ENCODE results near the gene MGAT2.

The MGAT2 gene

GRCh38 chr14:49619730-49620129, 869 bp upstream of the MGAT2 start:
- peaks cover 4% of the 10 kb centered on the region for H3K79me1 ChIP-seq (ENCODE audit: low read depth, low read length)
- no peak overlapping the region for H2BK5ac ChIP-seq (ENCODE audit: low read length)
- no peak for DNase-seq (ENCODE audit: low spot score)
- H3K36me3 ChIP-seq (replicated peaks in 1 of 2; ENCODE audit: control insufficient read depth in 2 of 2, insufficient read depth in 2 of 2, low read length in 2 of 2), result peaks cover 8 to 77% of the 10 kb centered on the region in 2 donors
- H2AK5ac ChIP-seq (ENCODE audit: low read depth, low read length), result no peak overlapping the region
- peak overlapping the region; percentile 95 for H2AFZ ChIP-seq (ENCODE audit: low read length)
- no peaks in the 10 kb centered on the region for H3K9me3 ChIP-seq (replicated peaks in 1 of 2; ENCODE audit: control insufficient read depth in 2 of 2, insufficient read depth in 1 of 2, low read depth in 1 of 2, low read length in 2 of 2)
- H3K27me3 ChIP-seq (ENCODE audit: control insufficient read depth in 3 of 3, insufficient read depth in 3 of 3, low read depth in 1 of 3, low read length in 3 of 3), result no peaks in the 10 kb centered on the region
- H3K4me3 ChIP-seq (ENCODE audit: low read length in 2 of 2), result peak overlapping the region; percentile 76 to 88
- peaks cover 2 to 15% of the 10 kb centered on the region in 2 donors for H3K4me1 ChIP-seq (ENCODE audit: control insufficient read depth in 2 of 2, insufficient read depth in 1 of 2, low read depth in 1 of 2, low read length in 2 of 2)
- WGBS, 2 donors (ENCODE audit: extremely low coverage in 2 of 2, insufficient read length in 2 of 2, insufficient replicate concordance in 1 of 2), result no CpG with 5 or more reads among the region's 11 CpGs
- no peak overlapping the region for H2BK12ac ChIP-seq (ENCODE audit: low read length)
- no peak overlapping the region for H3K23ac ChIP-seq (ENCODE audit: low read depth, low read length, poor library complexity)
- no peak overlapping the region for H4K91ac ChIP-seq (ENCODE audit: low read depth, low read length, poor library complexity)
- H2BK120ac ChIP-seq (ENCODE audit: low read depth, low read length), result no peak overlapping the region
- no peak overlapping the region for H3K18ac ChIP-seq (ENCODE audit: low read length)
- H3K4me2 ChIP-seq (ENCODE audit: insufficient read depth, low read length, poor library complexity, severe bottlenecking), result peak overlapping the region; percentile 50
- H3K14ac ChIP-seq (ENCODE audit: low read length), result no peak overlapping the region
- H4K8ac ChIP-seq (ENCODE audit: low read depth, low read length), result no peak overlapping the region
- no peak overlapping the region for H3K9ac ChIP-seq (ENCODE audit: low read depth, low read length, poor library complexity)
- no peak overlapping the region for H3K27ac ChIP-seq (replicated peaks; ENCODE audit: low read length)
- H3K4ac ChIP-seq (ENCODE audit: low read length), result no peak overlapping the region
- no peak overlapping the region for H2BK15ac ChIP-seq (ENCODE audit: low read length)

GRCh38 chr14:49621114-49621881, 699 bp downstream of the MGAT2 start:
- H3K9ac ChIP-seq (ENCODE audit: low read depth, low read length, poor library complexity), result peak overlapping the region; percentile 99
- no peak for DNase-seq (ENCODE audit: low spot score)

GRCh38 chr14:49622022-49622607, 1.5 kb downstream of the MGAT2 start:
- H3K23ac ChIP-seq (ENCODE audit: low read depth, low read length, poor library complexity), result no peak overlapping the region
- no peak overlapping the region for H2AK5ac ChIP-seq (ENCODE audit: low read depth, low read length)
- no peak overlapping the region for H2BK12ac ChIP-seq (ENCODE audit: low read length)
- no peak overlapping the region for H2BK5ac ChIP-seq (ENCODE audit: low read length)
- peak overlapping the region in 1 of 2 donors; percentile 76 for H3K4me3 ChIP-seq (ENCODE audit: low read length in 2 of 2)
- H2AFZ ChIP-seq (ENCODE audit: low read length), result no peak overlapping the region
- no peak overlapping the region for H3K27ac ChIP-seq (replicated peaks; ENCODE audit: low read length)
- no peaks in the 10 kb centered on the region for H3K9me3 ChIP-seq (replicated peaks in 1 of 2; ENCODE audit: control insufficient read depth in 2 of 2, insufficient read depth in 1 of 2, low read depth in 1 of 2, low read length in 2 of 2)
- H2BK120ac ChIP-seq (ENCODE audit: low read depth, low read length), result no peak overlapping the region
- H4K8ac ChIP-seq (ENCODE audit: low read depth, low read length), result no peak overlapping the region
- peaks cover 2 to 15% of the 10 kb centered on the region in 2 donors for H3K4me1 ChIP-seq (ENCODE audit: control insufficient read depth in 2 of 2, insufficient read depth in 1 of 2, low read depth in 1 of 2, low read length in 2 of 2)
- H3K14ac ChIP-seq (ENCODE audit: low read length), result no peak overlapping the region
- H3K4me2 ChIP-seq (ENCODE audit: insufficient read depth, low read length, poor library complexity, severe bottlenecking), result peak overlapping the region; percentile 85
- no peak overlapping the region for H3K4ac ChIP-seq (ENCODE audit: low read length)
- peaks cover 8 to 77% of the 10 kb centered on the region in 2 donors for H3K36me3 ChIP-seq (replicated peaks in 1 of 2; ENCODE audit: control insufficient read depth in 2 of 2, insufficient read depth in 2 of 2, low read length in 2 of 2)
- no peak overlapping the region for H2BK15ac ChIP-seq (ENCODE audit: low read length)
- WGBS, 2 donors (ENCODE audit: extremely low coverage in 2 of 2, insufficient read length in 2 of 2, insufficient replicate concordance in 1 of 2), result no CpG with 5 or more reads among the region's 3 CpGs
- DNase-seq (ENCODE audit: low spot score), result no peak
- no peaks in the 10 kb centered on the region for H3K27me3 ChIP-seq (ENCODE audit: control insufficient read depth in 3 of 3, insufficient read depth in 3 of 3, low read depth in 1 of 3, low read length in 3 of 3)
- H3K18ac ChIP-seq (ENCODE audit: low read length), result no peak overlapping the region
- peaks cover 4% of the 10 kb centered on the region for H3K79me1 ChIP-seq (ENCODE audit: low read depth, low read length)
- no peak overlapping the region for H4K91ac ChIP-seq (ENCODE audit: low read depth, low read length, poor library complexity)
- H3K9ac ChIP-seq (ENCODE audit: low read depth, low read length, poor library complexity), result no peak overlapping the region

More at GRCh38 chr14:49621114-49621881, 699 bp downstream of the MGAT2 start:
- Histone ChIP-seq H3K27me3 (ENCODE audit: control insufficient read depth in 3 of 3, insufficient read depth in 3 of 3, low read depth in 1 of 3, low read length in 3 of 3) (no peaks in the 10 kb centered on the region), H3K4me3 (ENCODE audit: low read length in 2 of 2) (peak overlapping the region; percentile 76 to 98), H3K27ac (replicated peaks; ENCODE audit: low read length) (peak overlapping the region; percentile 91), H3K4me1 (ENCODE audit: control insufficient read depth in 2 of 2, insufficient read depth in 1 of 2, low read depth in 1 of 2, low read length in 2 of 2) (peaks cover 2 to 15% of the 10 kb centered on the region in 2 donors), H3K4me2 (ENCODE audit: insufficient read depth, low read length, poor library complexity, severe bottlenecking) (peak overlapping the region; percentile 85), H4K91ac (ENCODE audit: low read depth, low read length, poor library complexity) (no peak overlapping the region), H2AFZ (ENCODE audit: low read length) (peak overlapping the region; percentile 95), H2AK5ac (ENCODE audit: low read depth, low read length) (peak overlapping the region; percentile 66), H2BK15ac (ENCODE audit: low read length) (peak overlapping the region; percentile 92), H3K9me3 (replicated peaks in 1 of 2; ENCODE audit: control insufficient read depth in 2 of 2, insufficient read depth in 1 of 2, low read depth in 1 of 2, low read length in 2 of 2) (no peaks in the 10 kb centered on the region), H3K23ac (ENCODE audit: low read depth, low read length, poor library complexity) (peak overlapping the region; percentile 99), H4K8ac (ENCODE audit: low read depth, low read length) (no peak overlapping the region), H2BK5ac (ENCODE audit: low read length) (peak overlapping the region; percentile 96), H3K18ac (ENCODE audit: low read length) (peak overlapping the region; percentile 98), H3K36me3 (replicated peaks in 1 of 2; ENCODE audit: control insufficient read depth in 2 of 2, insufficient read depth in 2 of 2, low read length in 2 of 2) (peaks cover 6 to 77% of the 10 kb centered on the region in 2 donors), H2BK120ac (ENCODE audit: low read depth, low read length) (peak overlapping the region; percentile 61), H3K79me1 (ENCODE audit: low read depth, low read length) (peaks cover 4% of the 10 kb centered on the region), H3K4ac (ENCODE audit: low read length) (no peak overlapping the region), H2BK12ac (ENCODE audit: low read length) (no peak overlapping the region), H3K14ac (ENCODE audit: low read length) (peak overlapping the region; percentile 86)
- no CpG with 5 or more reads among the region's 65 CpGs for WGBS, 2 donors (ENCODE audit: extremely low coverage in 2 of 2, insufficient read length in 2 of 2, insufficient replicate concordance in 1 of 2)

- Histone ChIP-seq H2BK120ac (ENCODE audit: low read depth, low read length) (no peak overlapping the region), H3K4ac (ENCODE audit: low read length) (no peak overlapping the region), H3K23ac (ENCODE audit: low read depth, low read length, poor library complexity) (no peak overlapping the region), H2AK5ac (ENCODE audit: low read depth, low read length) (no peak overlapping the region), H4K8ac (ENCODE audit: low read depth, low read length) (no peak overlapping the region), H3K18ac (ENCODE audit: low read length) (no peak overlapping the region), H2BK12ac (ENCODE audit: low read length) (no peak overlapping the region), H3K4me1 (ENCODE audit: control insufficient read depth in 2 of 2, insufficient read depth in 1 of 2, low read depth in 1 of 2, low read length in 2 of 2) (peaks cover 2 to 15% of the 10 kb centered on the region in 2 donors), H4K91ac (ENCODE audit: low read depth, low read length, poor library complexity) (no peak overlapping the region), H3K79me1 (ENCODE audit: low read depth, low read length) (peaks cover 4% of the 10 kb centered on the region), H3K4me3 (ENCODE audit: low read length in 2 of 2) (no peak overlapping the region), H3K4me2 (ENCODE audit: insufficient read depth, low read length, poor library complexity, severe bottlenecking) (no peak overlapping the region), H3K27me3 (ENCODE audit: control insufficient read depth in 3 of 3, insufficient read depth in 3 of 3, low read depth in 1 of 3, low read length in 3 of 3) (no peaks in the 10 kb centered on the region), H3K27ac (replicated peaks; ENCODE audit: low read length) (no peak overlapping the region), H3K14ac (ENCODE audit: low read length) (no peak overlapping the region), H2BK15ac (ENCODE audit: low read length) (no peak overlapping the region), H2BK5ac (ENCODE audit: low read length) (no peak overlapping the region), H3K9ac (ENCODE audit: low read depth, low read length, poor library complexity) (no peak overlapping the region), H3K9me3 (replicated peaks in 1 of 2; ENCODE audit: control insufficient read depth in 2 of 2, insufficient read depth in 1 of 2, low read depth in 1 of 2, low read length in 2 of 2) (no peaks in the 10 kb centered on the region), H2AFZ (ENCODE audit: low read length) (no peak overlapping the region), H3K36me3 (replicated peaks in 1 of 2; ENCODE audit: control insufficient read depth in 2 of 2, insufficient read depth in 2 of 2, low read length in 2 of 2) (peaks cover 4 to 77% of the 10 kb centered on the region in 2 donors)
- WGBS, 2 donors (ENCODE audit: extremely low coverage in 2 of 2, insufficient read length in 2 of 2, insufficient replicate concordance in 1 of 2), result no CpG with 5 or more reads among the region's 3 CpGs
- no peak for DNase-seq (ENCODE audit: low spot score)
These were observed 2.8 kb downstream of the MGAT2 start for GRCh38 chr14:49623387-49623786.

All from neuronal stem cell (in vitro differentiated cells).